NCI-H2196 treated with DMSO at 0.1 percent for 48 hours (cell line): ENCODE results near the gene DRP2.
"Not testable (repeated sequence)": the region's sequence is repeated elsewhere in the genome, so short reads cannot be mapped to it uniquely, and the experiment has no call there.

ENCODE experiments used
- DNase-seq: peaks from one replicate; lab custom pipeline; 2025; ENCODE audit not compliant: unreplicated experiment; lab: John Stamatoyannopoulos, UW

Gene DRP2, protein sequence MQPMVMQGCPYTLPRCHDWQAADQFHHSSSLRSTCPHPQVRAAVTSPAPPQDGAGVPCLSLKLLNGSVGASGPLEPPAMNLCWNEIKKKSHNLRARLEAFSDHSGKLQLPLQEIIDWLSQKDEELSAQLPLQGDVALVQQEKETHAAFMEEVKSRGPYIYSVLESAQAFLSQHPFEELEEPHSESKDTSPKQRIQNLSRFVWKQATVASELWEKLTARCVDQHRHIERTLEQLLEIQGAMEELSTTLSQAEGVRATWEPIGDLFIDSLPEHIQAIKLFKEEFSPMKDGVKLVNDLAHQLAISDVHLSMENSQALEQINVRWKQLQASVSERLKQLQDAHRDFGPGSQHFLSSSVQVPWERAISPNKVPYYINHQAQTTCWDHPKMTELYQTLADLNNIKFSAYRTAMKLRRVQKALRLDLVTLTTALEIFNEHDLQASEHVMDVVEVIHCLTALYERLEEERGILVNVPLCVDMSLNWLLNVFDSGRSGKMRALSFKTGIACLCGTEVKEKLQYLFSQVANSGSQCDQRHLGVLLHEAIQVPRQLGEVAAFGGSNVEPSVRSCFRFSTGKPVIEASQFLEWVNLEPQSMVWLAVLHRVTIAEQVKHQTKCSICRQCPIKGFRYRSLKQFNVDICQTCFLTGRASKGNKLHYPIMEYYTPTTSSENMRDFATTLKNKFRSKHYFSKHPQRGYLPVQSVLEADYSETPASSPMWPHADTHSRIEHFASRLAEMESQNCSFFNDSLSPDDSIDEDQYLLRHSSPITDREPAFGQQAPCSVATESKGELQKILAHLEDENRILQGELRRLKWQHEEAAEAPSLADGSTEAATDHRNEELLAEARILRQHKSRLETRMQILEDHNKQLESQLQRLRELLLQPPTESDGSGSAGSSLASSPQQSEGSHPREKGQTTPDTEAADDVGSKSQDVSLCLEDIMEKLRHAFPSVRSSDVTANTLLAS

GRCh38 chrX:101219116-101219863 is at the start of gene DRP2:
TSS of gene DRP2 (plus strand) at chrX:101219786. CDS start at chrX:101231648, 11,862 bp downstream.
- DNase-seq, result no peak

DNA sequence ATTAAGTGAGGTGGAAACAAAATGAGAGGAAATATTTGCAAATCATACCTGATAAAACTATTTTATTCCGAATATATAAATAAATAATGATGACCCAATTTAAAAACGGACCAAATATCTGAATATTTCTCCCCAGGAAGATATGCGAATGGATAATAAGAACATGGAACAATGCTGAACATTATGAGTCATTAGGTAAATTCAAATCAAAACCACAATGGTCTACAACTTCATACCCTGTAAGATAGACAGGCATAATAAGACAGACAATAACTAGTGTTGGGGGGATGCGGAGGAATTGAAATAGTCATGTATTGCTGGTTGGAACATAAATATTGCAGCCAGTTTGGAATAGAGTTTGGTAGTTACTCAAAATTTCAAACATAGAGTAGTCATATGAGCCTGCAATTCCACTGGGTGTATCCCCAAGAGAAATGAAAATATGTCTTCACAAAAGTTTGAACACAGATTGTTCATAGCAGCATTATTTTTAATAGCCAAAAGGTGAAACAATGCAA is 47.6 kb upstream of the DRP2 start:
- no peak for DNase-seq

- no peak for DNase-seq
Observed at GRCh38 chrX:101176439-101176838, 43.1 kb upstream of the DRP2 start.

DNA sequence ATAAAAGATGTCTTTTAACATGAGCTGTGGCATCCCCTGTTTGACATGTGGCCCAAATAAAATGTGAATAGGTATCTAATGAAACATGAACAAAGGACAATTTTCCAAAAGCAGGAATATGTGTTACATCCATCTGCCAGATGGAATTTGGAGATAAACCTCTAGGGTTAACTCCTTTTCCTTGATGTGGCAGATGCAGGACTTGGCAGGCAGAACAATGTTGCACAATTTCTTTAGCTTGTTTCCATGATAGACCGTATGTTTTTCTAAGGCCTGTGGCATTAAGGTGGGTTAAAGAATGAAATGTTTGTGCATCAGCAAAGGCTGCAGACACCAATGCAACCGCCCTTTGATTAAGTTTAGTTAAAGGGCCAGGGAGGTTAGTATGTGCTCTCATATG is 34.7 kb upstream of the DRP2 start:
- DNase-seq, result not testable (repeated sequence)

DNA sequence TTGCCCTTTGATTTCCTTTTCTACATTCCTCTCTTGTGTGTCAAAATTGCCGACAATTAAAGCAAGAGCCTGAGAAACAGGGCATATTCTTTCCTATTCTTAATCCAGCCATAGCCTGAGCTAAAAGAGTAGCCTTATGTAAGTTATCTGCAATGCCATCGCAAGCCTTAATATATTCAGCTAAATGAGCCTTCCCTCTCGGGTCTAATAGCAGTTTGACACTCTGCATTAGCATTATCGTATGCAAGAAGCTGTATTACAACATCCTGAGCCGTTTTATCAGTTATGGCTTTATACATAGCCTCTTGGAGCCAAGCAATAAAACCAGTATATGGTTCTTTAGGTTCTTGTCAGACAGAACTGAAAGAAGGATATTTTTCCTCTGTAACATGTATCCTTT is 31.6 kb upstream of the DRP2 start:
- not testable (repeated sequence) for DNase-seq

DNA sequence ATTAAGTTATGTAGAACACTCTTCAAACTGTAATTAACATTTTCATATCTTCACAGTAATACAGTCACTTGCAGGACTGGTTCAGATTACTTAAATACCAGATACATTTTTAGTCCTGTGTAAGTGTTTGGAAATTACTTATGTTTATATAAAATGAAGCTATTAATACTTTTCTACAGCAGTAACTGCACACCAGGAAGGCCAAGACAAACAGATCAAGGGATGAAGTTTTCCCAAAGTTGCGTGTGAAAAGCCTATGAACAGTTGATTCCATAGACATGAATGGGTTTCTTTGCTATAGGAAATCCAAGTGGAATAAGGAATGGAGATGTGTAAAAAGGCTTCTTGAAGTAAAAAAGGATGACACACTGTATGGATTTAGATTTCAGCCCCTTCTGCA is 28.9 kb upstream of the DRP2 start:
- no peak for DNase-seq

DNA sequence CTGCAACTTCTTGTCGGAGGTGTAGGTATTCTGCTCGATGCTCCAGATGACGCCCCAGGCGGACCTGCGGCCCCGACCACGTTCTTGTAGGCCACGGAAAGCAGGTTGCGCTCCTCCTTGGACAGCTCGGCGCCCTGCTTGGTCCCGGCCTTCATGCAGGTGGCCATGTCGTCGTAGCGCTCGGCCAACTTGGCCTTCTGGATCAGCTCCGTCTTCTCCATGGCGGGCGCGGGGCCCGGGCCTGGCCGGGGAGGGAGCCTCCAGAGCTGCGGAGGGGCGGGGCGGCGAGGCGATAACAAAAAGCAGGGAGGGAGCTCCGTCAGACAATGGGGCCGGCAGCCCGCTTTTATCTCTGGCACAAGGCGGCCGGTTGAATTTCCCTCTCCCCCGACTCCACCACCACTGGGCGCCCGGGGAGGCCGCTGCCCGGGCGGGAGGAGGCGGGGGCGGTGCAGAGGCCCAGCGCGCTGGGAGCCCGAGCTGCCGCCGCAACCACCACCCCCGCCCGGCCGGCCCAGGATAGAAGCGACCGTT is 28.3 kb upstream of the DRP2 start:
- no peak for DNase-seq

DNA sequence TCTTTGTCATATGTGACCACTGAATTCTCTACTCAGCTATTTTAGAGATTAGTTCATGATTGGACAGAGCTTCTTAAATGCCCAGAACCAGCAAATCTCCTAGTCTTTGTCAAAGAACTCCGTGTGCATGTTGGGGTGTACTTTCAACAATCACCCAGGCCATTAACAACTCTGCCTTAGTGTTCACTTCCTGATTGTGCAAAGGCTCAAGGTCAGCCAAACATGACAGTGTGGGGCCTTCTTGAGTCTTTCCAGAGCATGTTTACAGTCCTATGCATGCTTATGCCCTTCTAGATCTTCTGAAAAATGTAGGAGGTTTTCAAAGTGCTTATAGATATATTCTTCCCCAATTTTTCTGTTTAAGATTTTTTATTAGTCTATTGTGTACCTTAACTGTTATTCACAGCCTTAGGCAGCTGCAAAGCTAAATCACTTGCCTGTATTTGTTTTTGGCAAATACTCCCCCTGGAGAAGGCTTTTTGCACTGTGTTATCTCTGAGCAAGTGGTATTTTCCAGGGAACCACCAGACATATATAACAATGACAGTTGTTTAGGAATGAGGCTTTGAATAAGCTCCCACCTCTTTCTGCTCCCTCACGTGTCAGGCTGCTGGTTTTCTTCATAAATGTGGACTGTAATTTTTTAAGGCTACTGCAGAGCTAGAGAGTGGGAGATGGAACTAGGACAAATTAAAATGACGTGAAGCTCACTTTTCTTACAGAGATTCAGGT is 24.0 kb upstream of the DRP2 start:
- no peak for DNase-seq

GRCh38 chrX:101203761-101204351 is 15.7 kb upstream of the DRP2 start:
- no peak for DNase-seq

DNA sequence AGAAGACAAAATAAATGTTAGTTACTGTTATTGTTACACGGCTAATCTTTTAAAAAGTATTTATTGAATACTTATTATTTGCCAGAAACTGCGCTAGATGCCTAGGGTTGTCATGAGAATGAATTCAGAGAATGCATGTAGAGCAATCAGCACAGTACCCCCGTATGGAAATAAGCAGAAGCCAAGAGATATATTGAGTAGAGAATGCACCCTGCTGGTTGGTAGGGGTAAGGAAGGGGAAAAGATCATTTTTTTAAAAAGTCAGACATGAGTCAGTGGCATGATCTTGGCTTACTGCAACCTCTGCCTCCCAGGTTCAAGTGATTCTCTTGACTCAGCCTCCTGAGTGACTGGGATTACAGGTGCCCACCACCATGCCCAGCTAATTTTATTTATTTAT is 13.1 kb upstream of the DRP2 start:
- DNase-seq, result no peak

GRCh38 chrX:101208152-101208905 is 11.3 kb upstream of the DRP2 start:
- no peak for DNase-seq

- no peak for DNase-seq
Observed at GRCh38 chrX:101210630-101211029, 9.0 kb upstream of the DRP2 start.

GRCh38 chrX:101217689-101218088 is 1.9 kb upstream of the DRP2 start:
- no peak for DNase-seq

DNA sequence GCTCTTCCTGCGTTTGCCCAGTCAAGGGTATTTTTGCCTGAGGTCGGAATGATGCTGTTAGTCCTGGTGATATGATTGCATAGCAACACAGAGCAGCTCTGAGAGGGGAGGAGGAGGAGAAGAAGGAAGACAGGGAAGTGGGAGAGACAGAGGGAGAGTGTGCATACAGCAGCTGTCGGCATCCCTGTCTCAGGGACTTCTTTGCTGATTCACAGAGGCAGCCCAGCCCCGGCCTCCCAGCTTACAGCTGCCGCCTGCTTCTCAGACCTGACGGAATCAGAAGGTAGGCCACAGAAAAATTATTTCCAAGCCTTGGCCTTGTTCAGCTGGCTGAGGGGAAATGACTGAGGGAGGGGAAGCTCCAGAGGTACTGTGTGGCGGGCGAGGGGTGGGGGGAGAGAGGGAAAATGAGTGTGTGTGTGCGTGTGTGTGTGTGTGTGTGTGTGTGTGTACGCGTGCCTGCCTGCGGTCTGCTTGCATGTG is 319 bp downstream of the DRP2 start:
- DNase-seq, result no peak

DNA sequence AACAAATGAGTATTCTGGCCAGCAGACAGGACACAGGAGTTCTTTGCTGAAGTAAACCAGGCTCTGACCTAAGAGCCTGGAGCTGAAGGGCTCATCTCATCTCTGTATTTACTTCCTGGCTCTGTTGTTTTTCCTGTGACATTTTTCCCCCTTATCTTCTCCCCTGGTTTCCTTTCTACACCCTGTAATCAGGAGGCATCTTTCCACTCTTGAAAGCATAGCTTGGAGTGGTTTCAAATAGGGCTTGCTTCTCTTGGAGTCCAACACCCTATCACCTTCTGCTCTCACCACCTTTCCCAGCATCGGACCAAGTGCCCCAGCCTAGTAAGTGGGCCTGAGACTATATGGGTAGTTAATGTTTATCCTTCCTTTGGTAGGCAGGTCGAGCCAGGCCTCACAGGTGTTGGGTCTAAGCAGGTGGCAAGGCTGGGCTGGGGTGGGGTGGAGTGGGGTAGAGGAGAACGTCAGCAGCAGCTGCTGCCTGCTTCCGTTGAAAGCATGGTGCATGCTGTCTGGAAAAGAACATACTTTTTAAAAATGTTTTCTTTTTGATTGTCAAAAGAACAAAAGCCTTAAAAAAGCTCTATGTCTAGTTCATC is 1.2 kb downstream of the DRP2 start:
- DNase-seq, result no peak

DNA sequence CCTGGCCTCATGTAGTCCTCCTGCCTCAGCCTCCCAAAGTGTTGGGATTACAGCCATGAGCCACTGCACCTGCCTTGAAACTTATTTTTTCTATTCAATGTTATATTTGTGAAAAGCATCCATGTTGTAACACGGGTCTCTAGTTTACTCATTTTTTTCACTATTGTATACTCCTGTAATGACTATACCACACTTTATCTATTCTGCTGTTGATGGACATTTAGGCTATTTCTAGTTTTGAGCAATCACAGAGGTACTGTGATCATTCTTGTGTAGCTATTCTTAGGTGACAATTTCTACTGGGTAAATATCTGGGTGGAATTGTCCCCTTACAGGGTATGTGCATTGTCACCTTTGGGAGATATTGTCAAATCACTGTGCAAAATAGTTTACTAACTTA is 3.6 kb downstream of the DRP2 start:
- DNase-seq, result no peak

- DNase-seq, result no peak
Observed at GRCh38 chrX:101229170-101229569, 9.6 kb downstream of the DRP2 start.

DNA sequence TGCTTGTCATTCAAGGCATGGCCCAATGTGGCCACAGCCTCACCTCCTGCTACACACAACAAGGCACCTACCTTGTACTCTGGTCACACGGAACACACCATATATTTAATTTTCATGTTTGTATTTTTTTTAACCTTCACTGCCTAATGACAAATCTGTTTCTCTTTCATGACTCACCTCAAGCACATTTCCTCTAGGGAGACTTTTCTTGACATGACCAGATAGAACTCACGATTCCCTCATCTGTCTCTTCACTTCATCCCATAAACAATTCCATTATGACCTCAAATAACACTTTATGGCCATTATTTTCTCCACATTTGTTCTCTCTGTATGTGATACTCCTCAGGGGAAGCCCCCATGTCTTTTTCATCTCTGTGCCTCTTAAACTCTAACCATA is 11.1 kb downstream of the DRP2 start:
- no peak for DNase-seq
